Hepatocyte (in vitro differentiated cells): ENCODE results near the gene AGBL3.

Experiments
- EZH2 ChIP-seq: fragments of 200-600 bp; sonication (generic); IDR thresholded peaks from 2 replicates; pipeline ENCODE4 v1.6.1; 2016; ENCODE audit warnings: antibody characterized with exemption, mild to moderate bottlenecking, borderline replicate concordance
- EZH2phosphoT487 ChIP-seq: fragments of 200-600 bp; sonication (generic); IDR thresholded peaks from one replicate; pipeline ENCODE4 v1.6.1; 2018; ENCODE audit warnings: antibody characterized with exemption, mild to moderate bottlenecking, low read depth, moderate library complexity; ENCODE audit not compliant: unreplicated experiment, severe bottlenecking
- TF ChIP-seq, protein P1 (sequence below): fragments of 200-600 bp; sonication (generic); IDR thresholded peaks from 2 replicates; pipeline ENCODE4 v1.5.1; 2016; ENCODE audit warnings: antibody characterized with exemption, mild to moderate bottlenecking; ENCODE audit not compliant: poor library complexity

- TF ChIP-seq, protein P1, sequence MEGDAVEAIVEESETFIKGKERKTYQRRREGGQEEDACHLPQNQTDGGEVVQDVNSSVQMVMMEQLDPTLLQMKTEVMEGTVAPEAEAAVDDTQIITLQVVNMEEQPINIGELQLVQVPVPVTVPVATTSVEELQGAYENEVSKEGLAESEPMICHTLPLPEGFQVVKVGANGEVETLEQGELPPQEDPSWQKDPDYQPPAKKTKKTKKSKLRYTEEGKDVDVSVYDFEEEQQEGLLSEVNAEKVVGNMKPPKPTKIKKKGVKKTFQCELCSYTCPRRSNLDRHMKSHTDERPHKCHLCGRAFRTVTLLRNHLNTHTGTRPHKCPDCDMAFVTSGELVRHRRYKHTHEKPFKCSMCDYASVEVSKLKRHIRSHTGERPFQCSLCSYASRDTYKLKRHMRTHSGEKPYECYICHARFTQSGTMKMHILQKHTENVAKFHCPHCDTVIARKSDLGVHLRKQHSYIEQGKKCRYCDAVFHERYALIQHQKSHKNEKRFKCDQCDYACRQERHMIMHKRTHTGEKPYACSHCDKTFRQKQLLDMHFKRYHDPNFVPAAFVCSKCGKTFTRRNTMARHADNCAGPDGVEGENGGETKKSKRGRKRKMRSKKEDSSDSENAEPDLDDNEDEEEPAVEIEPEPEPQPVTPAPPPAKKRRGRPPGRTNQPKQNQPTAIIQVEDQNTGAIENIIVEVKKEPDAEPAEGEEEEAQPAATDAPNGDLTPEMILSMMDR = no peak
- TF ChIP-seq EZH2phosphoT487 = no peak
- no peak for TF ChIP-seq EZH2
These were observed 195.8 kb downstream of the AGBL3 start for GRCh38 chr7:135181929-135182678.
